ENCODE data around the gene CHD5. TPM values are rescaled to one million over a fixed set of nuclear protein-coding genes. Genes with fewer than 3 reads are reported as not detected.
A peak's percentile ranks its signal among the peaks of the same experiment; 100 is the strongest.

Gene CHD5
- total RNA-seq, 1 experiment from 2014 or later, result 6.1 TPM

DNA sequence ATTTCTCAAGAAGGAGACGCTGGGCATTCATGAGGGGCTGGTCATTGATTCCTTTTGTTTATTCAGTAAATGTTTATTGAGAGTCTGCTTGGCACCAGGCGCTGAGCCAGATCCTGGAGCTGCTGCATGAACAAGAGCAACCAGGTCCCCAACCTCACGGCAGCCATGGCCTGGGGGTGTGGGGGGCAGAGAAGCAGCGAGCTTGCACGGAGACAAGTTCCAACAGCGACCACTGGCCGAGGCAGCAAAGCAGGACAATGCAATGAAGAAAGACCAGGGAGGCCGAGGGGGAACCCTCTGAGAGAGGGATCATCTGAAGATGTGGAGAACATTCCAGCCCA, 126.9 kb downstream of the CHD5 start (continued):
- TF ChIP-seq, protein P1, sequence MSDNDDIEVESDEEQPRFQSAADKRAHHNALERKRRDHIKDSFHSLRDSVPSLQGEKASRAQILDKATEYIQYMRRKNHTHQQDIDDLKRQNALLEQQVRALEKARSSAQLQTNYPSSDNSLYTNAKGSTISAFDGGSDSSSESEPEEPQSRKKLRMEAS (IDR thresholded peaks at IDR 0.05), result no peak
- TF ChIP-seq JUND (IDR thresholded peaks at IDR 0.05), result no peak
- no peak for TF ChIP-seq POLR2A (IDR thresholded peaks at IDR 0.05; ENCODE audit: borderline replicate concordance, extremely low read depth, insufficient read depth, insufficient read length)
- no peak for TF ChIP-seq EZH2phosphoT487 (IDR thresholded peaks at IDR 0.05; ENCODE audit: borderline replicate concordance)
- no peak for TF ChIP-seq RAD21 (IDR thresholded peaks at IDR 0.05; ENCODE audit: low read depth)
- TF ChIP-seq, protein P2, sequence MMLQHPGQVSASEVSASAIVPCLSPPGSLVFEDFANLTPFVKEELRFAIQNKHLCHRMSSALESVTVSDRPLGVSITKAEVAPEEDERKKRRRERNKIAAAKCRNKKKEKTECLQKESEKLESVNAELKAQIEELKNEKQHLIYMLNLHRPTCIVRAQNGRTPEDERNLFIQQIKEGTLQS (IDR thresholded peaks at IDR 0.05), result no peak
- TF ChIP-seq ZNF274 (IDR thresholded peaks at IDR 0.05; ENCODE audit: low read depth, low read length), result no peak

DNA sequence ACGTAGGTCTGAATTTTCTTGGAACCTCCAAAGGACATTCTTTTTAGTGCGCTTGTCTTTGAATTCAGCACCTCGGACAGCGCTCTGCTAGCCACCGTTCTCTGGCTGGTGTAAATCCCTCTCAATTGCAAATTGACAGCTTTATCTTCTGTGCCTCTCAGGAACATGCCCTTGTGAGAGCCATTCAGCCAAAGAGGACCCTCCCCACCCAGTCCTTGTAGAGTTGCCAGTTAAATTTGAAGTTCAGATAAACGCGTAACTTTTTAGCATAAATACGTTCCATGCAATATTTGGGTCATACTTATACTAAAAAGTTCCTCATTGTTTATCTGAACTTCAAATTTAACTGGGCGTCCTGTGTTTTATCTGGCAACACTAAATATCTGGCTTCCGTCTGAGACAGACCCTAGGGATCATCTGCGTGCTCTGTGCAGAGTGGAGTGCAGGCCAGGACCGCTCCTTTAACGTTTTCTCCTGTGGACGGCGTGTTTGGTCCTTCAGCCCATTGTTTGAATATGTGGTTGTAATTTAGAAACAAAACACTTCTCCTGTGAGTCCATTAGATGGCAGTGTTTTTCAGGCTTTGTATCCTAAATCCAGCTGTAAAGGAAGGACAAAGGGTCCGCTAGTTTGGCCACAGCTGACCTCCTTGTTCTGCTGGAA, 127.4 kb downstream of the CHD5 start:
- Histone ChIP-seq H4K20me1 (ENCODE audit: insufficient read depth) (no peaks in the 10 kb centered on the region), H3K27ac (ENCODE audit: low read depth, low read length) (no peak overlapping the region), H3K4me2 (ENCODE audit: low read length) (no peak overlapping the region), H3K4me3 (replicated peaks in 1 of 2; ENCODE audit: low read depth in 1 of 2, low read length in 2 of 2) (no peak overlapping the region), H3K27me3 (ENCODE audit: insufficient read depth, low read length) (no peaks in the 10 kb centered on the region), H3K9me3 (ENCODE audit: control insufficient read depth in 1 of 2, insufficient read depth in 1 of 2, low read depth in 1 of 2, low read length in 2 of 2) (no peaks in the 10 kb centered on the region), H3K9ac (ENCODE audit: low read length) (no peak overlapping the region), H2AFZ (ENCODE audit: low read depth, low read length, poor library complexity, severe bottlenecking) (no peak overlapping the region), H3K9me2 (ENCODE audit: insufficient read depth) (no peaks in the 10 kb centered on the region), H3K79me2 (ENCODE audit: insufficient read depth, low read length) (no peaks in the 10 kb centered on the region), H3K4me1 (ENCODE audit: control insufficient read depth in 1 of 2, insufficient read depth in 2 of 2, low read length in 2 of 2) (no peaks in the 10 kb centered on the region), H3K36me3 (ENCODE audit: control insufficient read depth in 1 of 2, insufficient read depth in 2 of 2, low read length in 2 of 2) (no peaks in the 10 kb centered on the region)
- no TSS peak for BruUV-seq (replicated peaks)
- ATAC-seq, result peak; percentile 76
- ChIA-PET POLR2A (no interaction called here), RAD21 (ENCODE audit: low non-redundant PET in 1 of 2, low total read pairs in 2 of 2, uncharacterized antibody in 2 of 2, unreplicated experiment in 2 of 2) (interaction anchor here (0.5 to 1.4 kb wide), 3 partner anchors 58 to 193 kb away, joined by 4 to 5 read pairs (median 5); no protein-coding TSS in a partner anchor), CTCF (interaction anchor here (0.8 to 1.6 kb wide), 5 partner anchors 28 to 193 kb away, joined by 3 to 11 read pairs (median 4); no protein-coding TSS in a partner anchor)
- intact Hi-C loops (cut with micrococcal nuclease), result loop anchor here (1.0 to 10.0 kb wide), 4 partner anchors 47 to 292 kb away; partner anchors contain the start of gene CHD5
- DNase-seq (ENCODE audit: low read depth, low spot score), result no peak
- TF ChIP-seq, protein P3, sequence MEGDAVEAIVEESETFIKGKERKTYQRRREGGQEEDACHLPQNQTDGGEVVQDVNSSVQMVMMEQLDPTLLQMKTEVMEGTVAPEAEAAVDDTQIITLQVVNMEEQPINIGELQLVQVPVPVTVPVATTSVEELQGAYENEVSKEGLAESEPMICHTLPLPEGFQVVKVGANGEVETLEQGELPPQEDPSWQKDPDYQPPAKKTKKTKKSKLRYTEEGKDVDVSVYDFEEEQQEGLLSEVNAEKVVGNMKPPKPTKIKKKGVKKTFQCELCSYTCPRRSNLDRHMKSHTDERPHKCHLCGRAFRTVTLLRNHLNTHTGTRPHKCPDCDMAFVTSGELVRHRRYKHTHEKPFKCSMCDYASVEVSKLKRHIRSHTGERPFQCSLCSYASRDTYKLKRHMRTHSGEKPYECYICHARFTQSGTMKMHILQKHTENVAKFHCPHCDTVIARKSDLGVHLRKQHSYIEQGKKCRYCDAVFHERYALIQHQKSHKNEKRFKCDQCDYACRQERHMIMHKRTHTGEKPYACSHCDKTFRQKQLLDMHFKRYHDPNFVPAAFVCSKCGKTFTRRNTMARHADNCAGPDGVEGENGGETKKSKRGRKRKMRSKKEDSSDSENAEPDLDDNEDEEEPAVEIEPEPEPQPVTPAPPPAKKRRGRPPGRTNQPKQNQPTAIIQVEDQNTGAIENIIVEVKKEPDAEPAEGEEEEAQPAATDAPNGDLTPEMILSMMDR (IDR thresholded peaks at IDR 0.05 in 2 of 3, conservative IDR thresholded peaks at IDR 0.05 in 1 of 3; ENCODE audit: borderline replicate concordance in 1 of 3, insufficient read depth in 1 of 3, low read depth in 2 of 3, low read length in 2 of 3), result peak; percentile 54 to 77 (median 65); a peak in 5 of 6 replicates
- peak; percentile 95 for TF ChIP-seq REST (IDR thresholded peaks at IDR 0.05; ENCODE audit: low read depth)
- no peak for TF ChIP-seq ELF1 (IDR thresholded peaks at IDR 0.05; ENCODE audit: borderline replicate concordance, low read depth)
- no peak for TF ChIP-seq EZH2phosphoT487 (IDR thresholded peaks at IDR 0.05; ENCODE audit: borderline replicate concordance)
- TF ChIP-seq, protein P1 (IDR thresholded peaks at IDR 0.05), result no peak
- no peak for TF ChIP-seq CBX3 (IDR thresholded peaks at IDR 0.05; ENCODE audit: low read depth)
- TF ChIP-seq TCF7L2 (IDR thresholded peaks at IDR 0.05; ENCODE audit: borderline replicate concordance, extremely low read depth, insufficient read depth, insufficient read length), result no peak
- TF ChIP-seq EZH2 (IDR thresholded peaks at IDR 0.05), result no peak
- TF ChIP-seq EGR1 (IDR thresholded peaks at IDR 0.05; ENCODE audit: low read depth), result no peak
- no peak for TF ChIP-seq FOSL1 (IDR thresholded peaks at IDR 0.05; ENCODE audit: low read depth)
- no peak for TF ChIP-seq SRF (IDR thresholded peaks at IDR 0.05; ENCODE audit: low read depth)
- TF ChIP-seq, protein P2 (IDR thresholded peaks at IDR 0.05), result no peak
- TF ChIP-seq JUND (IDR thresholded peaks at IDR 0.05), result no peak
- no peak for TF ChIP-seq ZFX (IDR thresholded peaks at IDR 0.05)
- peak; percentile 82 for TF ChIP-seq RAD21 (IDR thresholded peaks at IDR 0.05; ENCODE audit: low read depth)
